ENCODE data around the gene IQCK.

Gene IQCK

DNA sequence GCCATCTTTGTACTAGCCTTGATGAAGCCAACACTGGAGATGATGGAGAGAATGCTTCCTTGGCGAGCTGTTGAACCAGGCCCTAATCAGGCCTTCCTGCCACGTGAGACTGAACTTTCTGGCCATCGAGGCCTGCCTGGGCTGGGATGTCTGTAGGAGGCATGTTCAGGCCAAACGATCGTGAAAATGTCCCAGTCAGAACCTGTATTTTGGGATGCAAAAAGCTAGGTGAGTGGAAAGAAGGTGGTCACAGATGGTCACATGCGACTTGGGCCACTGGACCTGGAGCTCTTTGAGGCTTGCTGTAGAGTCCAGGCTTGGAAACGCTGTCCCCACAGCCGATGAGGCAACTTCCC, 12.9 kb upstream of the IQCK start:
- peaks cover 14% of the 10 kb centered on the region; the same call in 1 of the 2 replicates for H3K36me3 ChIP-seq (ENCODE audit: insufficient read depth)
- H4K20me1 ChIP-seq (ENCODE audit: insufficient read depth): no peaks in the 10 kb centered on the region
- H3K4me1 ChIP-seq (ENCODE audit: low read depth, poor library complexity, severe bottlenecking): no peaks in the 10 kb centered on the region
- no peak overlapping the region for H3K4me3 ChIP-seq (IDR thresholded peaks at IDR 0.05; ENCODE audit: insufficient read depth, low read depth, low read length)
- H3K4me2 ChIP-seq: no peak overlapping the region
- no peaks in the 10 kb centered on the region for H3K27me3 ChIP-seq (ENCODE audit: insufficient read depth, low read depth)
- TF ChIP-seq, protein P1, sequence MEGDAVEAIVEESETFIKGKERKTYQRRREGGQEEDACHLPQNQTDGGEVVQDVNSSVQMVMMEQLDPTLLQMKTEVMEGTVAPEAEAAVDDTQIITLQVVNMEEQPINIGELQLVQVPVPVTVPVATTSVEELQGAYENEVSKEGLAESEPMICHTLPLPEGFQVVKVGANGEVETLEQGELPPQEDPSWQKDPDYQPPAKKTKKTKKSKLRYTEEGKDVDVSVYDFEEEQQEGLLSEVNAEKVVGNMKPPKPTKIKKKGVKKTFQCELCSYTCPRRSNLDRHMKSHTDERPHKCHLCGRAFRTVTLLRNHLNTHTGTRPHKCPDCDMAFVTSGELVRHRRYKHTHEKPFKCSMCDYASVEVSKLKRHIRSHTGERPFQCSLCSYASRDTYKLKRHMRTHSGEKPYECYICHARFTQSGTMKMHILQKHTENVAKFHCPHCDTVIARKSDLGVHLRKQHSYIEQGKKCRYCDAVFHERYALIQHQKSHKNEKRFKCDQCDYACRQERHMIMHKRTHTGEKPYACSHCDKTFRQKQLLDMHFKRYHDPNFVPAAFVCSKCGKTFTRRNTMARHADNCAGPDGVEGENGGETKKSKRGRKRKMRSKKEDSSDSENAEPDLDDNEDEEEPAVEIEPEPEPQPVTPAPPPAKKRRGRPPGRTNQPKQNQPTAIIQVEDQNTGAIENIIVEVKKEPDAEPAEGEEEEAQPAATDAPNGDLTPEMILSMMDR (conservative IDR thresholded peaks at IDR 0.05; ENCODE audit: low read depth, low read length): no peak
- H3K27ac ChIP-seq: no peak overlapping the region
- H2AFZ ChIP-seq (ENCODE audit: low read depth): no peak overlapping the region
- H3K79me2 ChIP-seq (ENCODE audit: insufficient read depth, low read depth): no peaks in the 10 kb centered on the region
- H3K9ac ChIP-seq: no peak overlapping the region

DNA sequence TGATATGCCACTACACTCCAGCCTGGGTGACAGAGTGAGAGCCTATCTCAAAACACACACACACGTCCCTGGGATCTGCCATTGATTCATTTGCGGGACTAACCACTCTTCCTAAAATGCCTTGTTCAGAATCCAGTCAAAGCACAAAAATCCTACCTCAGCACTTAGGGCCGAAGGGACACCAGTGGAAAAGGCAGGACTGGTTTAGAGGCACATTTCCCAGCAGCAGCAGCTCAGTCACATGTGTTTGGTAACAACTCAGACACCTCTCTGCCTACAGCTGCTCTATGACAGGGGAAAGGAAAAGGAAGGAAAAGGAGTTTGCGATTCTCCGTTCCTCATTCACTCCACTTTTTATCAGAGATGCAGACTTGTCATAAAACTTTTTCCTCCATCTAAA, 12.2 kb upstream of the IQCK start:
- Histone ChIP-seq H3K27me3 (ENCODE audit: insufficient read depth, low read depth) (no peaks in the 10 kb centered on the region), H3K9ac (no peak overlapping the region), H3K36me3 (ENCODE audit: insufficient read depth) (peaks cover 14% of the 10 kb centered on the region; the same call in 1 of the 2 replicates), H3K4me1 (ENCODE audit: low read depth, poor library complexity, severe bottlenecking) (no peaks in the 10 kb centered on the region), H3K4me2 (no peak overlapping the region), H4K20me1 (ENCODE audit: insufficient read depth) (no peaks in the 10 kb centered on the region), H3K4me3 (IDR thresholded peaks at IDR 0.05; ENCODE audit: insufficient read depth, low read depth, low read length) (no peak overlapping the region), H3K27ac (no peak overlapping the region), H2AFZ (ENCODE audit: low read depth) (no peak overlapping the region), H3K79me2 (ENCODE audit: insufficient read depth, low read depth) (no peaks in the 10 kb centered on the region)
- TF ChIP-seq, protein P1 (conservative IDR thresholded peaks at IDR 0.05; ENCODE audit: low read depth, low read length): no peak

DNA sequence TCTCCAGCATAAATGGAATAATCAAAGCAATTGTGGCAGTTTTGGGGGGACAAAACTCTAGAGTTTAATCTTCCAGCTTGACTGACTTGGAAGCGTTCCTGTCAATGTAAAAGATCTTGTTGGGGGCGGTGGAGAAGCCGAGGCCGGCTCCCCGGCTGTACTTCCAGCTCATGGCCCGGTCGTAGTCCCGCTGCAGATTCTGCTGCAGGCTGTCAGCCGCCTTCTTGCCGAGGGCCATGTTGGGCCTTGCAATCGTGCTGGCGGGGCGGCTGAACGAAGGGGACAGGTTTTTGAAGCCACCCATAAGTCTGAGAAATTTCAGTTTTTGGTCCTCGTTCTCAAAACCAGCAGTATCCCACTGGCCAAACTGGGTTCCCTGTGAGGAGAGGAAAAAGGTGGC, 11.2 kb upstream of the IQCK start:
- TF ChIP-seq, protein P1 (conservative IDR thresholded peaks at IDR 0.05; ENCODE audit: low read depth, low read length): no peak
- Histone ChIP-seq H3K36me3 (ENCODE audit: insufficient read depth) (peaks cover 14% of the 10 kb centered on the region; the same call in 1 of the 2 replicates), H3K9ac (no peak overlapping the region), H4K20me1 (ENCODE audit: insufficient read depth) (no peaks in the 10 kb centered on the region), H3K4me2 (no peak overlapping the region), H3K27ac (no peak overlapping the region), H2AFZ (ENCODE audit: low read depth) (no peak overlapping the region), H3K27me3 (ENCODE audit: insufficient read depth, low read depth) (no peaks in the 10 kb centered on the region), H3K4me3 (IDR thresholded peaks at IDR 0.05; ENCODE audit: insufficient read depth, low read depth, low read length) (no peak overlapping the region), H3K79me2 (ENCODE audit: insufficient read depth, low read depth) (no peaks in the 10 kb centered on the region; the same call in 1 of the 2 replicates), H3K4me1 (ENCODE audit: low read depth, poor library complexity, severe bottlenecking) (no peaks in the 10 kb centered on the region)

DNA sequence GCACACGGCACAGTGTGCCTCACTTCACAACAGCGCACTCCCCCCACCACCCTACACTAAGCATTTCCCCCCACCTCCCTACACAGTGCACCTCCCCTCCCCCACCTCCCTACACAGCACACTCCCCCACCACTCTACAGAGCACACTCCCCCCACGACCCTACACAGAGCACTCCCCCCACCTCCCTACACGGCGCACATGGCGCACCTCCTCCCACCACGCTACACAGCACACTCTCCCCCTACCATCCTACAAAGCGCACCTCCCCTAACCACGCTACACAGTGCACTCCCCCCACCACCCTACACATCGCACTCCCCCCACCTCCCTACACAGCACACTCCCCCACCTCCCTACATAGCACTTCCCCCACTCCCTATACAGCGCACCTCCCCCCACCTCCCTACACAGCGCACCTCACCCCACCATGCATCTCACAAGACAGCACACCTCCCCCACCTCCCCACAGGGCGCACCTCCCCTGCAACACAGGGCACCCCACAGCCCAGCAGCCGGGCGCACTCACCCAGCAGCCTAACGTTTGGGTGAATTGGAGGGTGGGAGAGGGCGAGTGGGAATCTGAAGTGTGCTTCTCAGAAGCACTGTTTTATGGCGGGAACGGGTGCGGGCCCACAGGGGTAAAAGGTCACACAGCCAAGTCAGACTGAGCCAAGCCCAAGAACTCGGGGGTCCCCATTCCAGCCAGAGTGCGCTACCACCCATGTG, 10.3 kb upstream of the IQCK start:
- Histone ChIP-seq H3K4me2 (no peak overlapping the region), H3K36me3 (ENCODE audit: insufficient read depth) (peaks cover 14% of the 10 kb centered on the region; the same call in 1 of the 2 replicates), H3K27ac (no peak overlapping the region), H3K79me2 (ENCODE audit: insufficient read depth, low read depth) (peaks cover 6% of the 10 kb centered on the region; the same call in 1 of the 2 replicates), H3K9ac (no peak overlapping the region), H3K4me3 (IDR thresholded peaks at IDR 0.05; ENCODE audit: insufficient read depth, low read depth, low read length) (no peak overlapping the region), H4K20me1 (ENCODE audit: insufficient read depth) (no peaks in the 10 kb centered on the region), H2AFZ (ENCODE audit: low read depth) (no peak overlapping the region), H3K4me1 (ENCODE audit: low read depth, poor library complexity, severe bottlenecking) (no peaks in the 10 kb centered on the region), H3K27me3 (ENCODE audit: insufficient read depth, low read depth) (no peaks in the 10 kb centered on the region)
- TF ChIP-seq, protein P1 (conservative IDR thresholded peaks at IDR 0.05; ENCODE audit: low read depth, low read length): no peak
